ENCODE measurements around the gene VPS26B. TPM values are rescaled to one million over a fixed set of nuclear protein-coding genes. Genes with fewer than 3 reads are reported as not detected.

The VPS26B gene
- total RNA-seq, 2 experiments from 2014 or later, result 75.8 to 76.3 TPM

Other genes starting within 250 kb of the VPS26B start
- 10 to 100 TPM; 21.1 to 23.7 TPM for gene JAM3, start 155.6 kb upstream of the VPS26B start, total RNA-seq
- 100 to 1,000 TPM; 114 to 115 TPM for gene NCAPD3, start 704 bp upstream of the VPS26B start, total RNA-seq
- gene THYN1, start 28.7 kb downstream of the VPS26B start, total RNA-seq, result 10 to 100 TPM; 65.8 to 66.8 TPM
- gene ACAD8, start 28.9 kb downstream of the VPS26B start, total RNA-seq, result 10 to 100 TPM; 29.0 to 29.5 TPM
- 1 to 10 TPM; 5.2 to 6.1 TPM for gene GLB1L3, start 51.7 kb downstream of the VPS26B start, total RNA-seq
- gene GLB1L2, start 107.3 kb downstream of the VPS26B start, total RNA-seq, result 1 to 10 TPM; 1.6 to 1.7 TPM
- gene B3GAT1, start 187.6 kb downstream of the VPS26B start, total RNA-seq, result under 1 TPM; 0.44 to 0.60 TPM